ENCODE data around the gene PRKN. TPM values are rescaled to one million over a fixed set of nuclear protein-coding genes. Genes with fewer than 3 reads are reported as not detected.

The PRKN gene
- total RNA-seq, 1 experiment from 2014 or later: 0.34 TPM

GRCh38 chr6:161540532-161540931 lies 1187.0 kb downstream of the PRKN start:
- no peaks in the 10 kb centered on the region for H3K36me3 Mint-ChIP-seq (ENCODE audit: insufficient read depth, unreplicated experiment)
- TF ChIP-seq CTCF (IDR thresholded peaks at IDR 0.05; ENCODE audit: insufficient read depth in 1 of 2, low read depth in 1 of 2, low read length in 1 of 2, severe bottlenecking in 1 of 2, unreplicated experiment in 1 of 2): no peak
- BruUV-seq (replicated peaks): no TSS peak
- no peak overlapping the region for H3K27ac Mint-ChIP-seq (ENCODE audit: unreplicated experiment)
- Histone ChIP-seq H3K36me3 (ENCODE audit: control insufficient read depth, insufficient read depth, low read length) (no peaks in the 10 kb centered on the region), H3K27me3 (replicated peaks; ENCODE audit: control insufficient read depth, insufficient read depth, low read length) (no peaks in the 10 kb centered on the region), H3K4me1 (no peaks in the 10 kb centered on the region), H3K9me3 (no peaks in the 10 kb centered on the region), H3K4me3 (ENCODE audit: low read depth, low read length) (no peak overlapping the region)
- intact Hi-C loops (cut with micrococcal nuclease; ENCODE audit: unreplicated experiment): no loop called here
- no peaks in the 10 kb centered on the region for H3K4me1 Mint-ChIP-seq (ENCODE audit: low read depth, unreplicated experiment)
- peaks cover 7% of the 10 kb centered on the region for H3K27me3 Mint-ChIP-seq (ENCODE audit: insufficient read depth, unreplicated experiment)
- H3K9me3 Mint-ChIP-seq (ENCODE audit: unreplicated experiment): no peaks in the 10 kb centered on the region
- ChIA-PET CTCF (no interaction called here), POLR2A (no interaction called here)
- H3K4me3 Mint-ChIP-seq (ENCODE audit: unreplicated experiment): no peak overlapping the region
- DNase-seq: no peak

GRCh38 chr6:161536224-161536630 lies 1191.3 kb downstream of the PRKN start:
- no peak for TF ChIP-seq CTCF (IDR thresholded peaks at IDR 0.05; ENCODE audit: insufficient read depth in 1 of 2, low read depth in 1 of 2, low read length in 1 of 2, severe bottlenecking in 1 of 2, unreplicated experiment in 1 of 2)

GRCh38 chr6:161534264-161534873 lies 1193.2 kb downstream of the PRKN start:
- Mint-ChIP-seq H3K27ac (ENCODE audit: unreplicated experiment) (no peak overlapping the region), H3K4me3 (ENCODE audit: unreplicated experiment) (no peak overlapping the region), H3K9me3 (ENCODE audit: unreplicated experiment) (no peaks in the 10 kb centered on the region), H3K36me3 (ENCODE audit: insufficient read depth, unreplicated experiment) (no peaks in the 10 kb centered on the region), H3K4me1 (ENCODE audit: low read depth, unreplicated experiment) (no peaks in the 10 kb centered on the region), H3K27me3 (ENCODE audit: insufficient read depth, unreplicated experiment) (peaks cover 4% of the 10 kb centered on the region)
- no peaks in the 10 kb centered on the region for H3K36me3 ChIP-seq (ENCODE audit: control insufficient read depth, insufficient read depth, low read length)
- POLR2A ChIA-PET: no interaction called here
- no TSS peak for BruUV-seq (replicated peaks)
- no peaks in the 10 kb centered on the region for H3K9me3 ChIP-seq
- intact Hi-C loops (cut with micrococcal nuclease; ENCODE audit: unreplicated experiment): no loop called here
- DNase-seq: no peak
- no peak overlapping the region for H3K4me3 ChIP-seq (ENCODE audit: low read depth, low read length)
- CTCF ChIA-PET: no interaction called here
- H3K4me1 ChIP-seq: no peaks in the 10 kb centered on the region
- no peaks in the 10 kb centered on the region for H3K27me3 ChIP-seq (replicated peaks; ENCODE audit: control insufficient read depth, insufficient read depth, low read length)
- no peak for TF ChIP-seq CTCF (IDR thresholded peaks at IDR 0.05; ENCODE audit: insufficient read depth in 1 of 2, low read depth in 1 of 2, low read length in 1 of 2, severe bottlenecking in 1 of 2, unreplicated experiment in 1 of 2)

More at GRCh38 chr6:161536224-161536630, 1191.3 kb downstream of the PRKN start:
- H3K9me3 Mint-ChIP-seq (ENCODE audit: unreplicated experiment): no peaks in the 10 kb centered on the region
- ChIA-PET POLR2A (no interaction called here), CTCF (no interaction called here)
- H3K27ac Mint-ChIP-seq (ENCODE audit: unreplicated experiment): no peak overlapping the region
- Histone ChIP-seq H3K27me3 (replicated peaks; ENCODE audit: control insufficient read depth, insufficient read depth, low read length) (no peaks in the 10 kb centered on the region), H3K4me3 (ENCODE audit: low read depth, low read length) (no peak overlapping the region), H3K36me3 (ENCODE audit: control insufficient read depth, insufficient read depth, low read length) (no peaks in the 10 kb centered on the region), H3K9me3 (no peaks in the 10 kb centered on the region), H3K4me1 (no peaks in the 10 kb centered on the region)
- BruUV-seq (replicated peaks): no TSS peak
- intact Hi-C loops (cut with micrococcal nuclease; ENCODE audit: unreplicated experiment): no loop called here
- H3K4me1 Mint-ChIP-seq (ENCODE audit: low read depth, unreplicated experiment): no peaks in the 10 kb centered on the region
- H3K27me3 Mint-ChIP-seq (ENCODE audit: insufficient read depth, unreplicated experiment): peaks cover 4% of the 10 kb centered on the region
- H3K36me3 Mint-ChIP-seq (ENCODE audit: insufficient read depth, unreplicated experiment): no peaks in the 10 kb centered on the region
- H3K4me3 Mint-ChIP-seq (ENCODE audit: unreplicated experiment): no peak overlapping the region
- DNase-seq: no peak
